HG03571 (cell line): Measurements from ENCODE around the gene CRTC1.
A peak's percentile ranks its signal among the peaks of the same experiment; 100 is the strongest.
"Not testable (repeated sequence)": the region's sequence is repeated elsewhere in the genome, so short reads cannot be mapped to it uniquely, and the experiment has no call there.

Experiments
- ATAC-seq: cut with Tn5 transposase; IDR thresholded peaks from one replicate; pipeline ENCODE4 v1.9.1; 2021; ENCODE audit not compliant: unreplicated experiment

The CRTC1 gene

DNA sequence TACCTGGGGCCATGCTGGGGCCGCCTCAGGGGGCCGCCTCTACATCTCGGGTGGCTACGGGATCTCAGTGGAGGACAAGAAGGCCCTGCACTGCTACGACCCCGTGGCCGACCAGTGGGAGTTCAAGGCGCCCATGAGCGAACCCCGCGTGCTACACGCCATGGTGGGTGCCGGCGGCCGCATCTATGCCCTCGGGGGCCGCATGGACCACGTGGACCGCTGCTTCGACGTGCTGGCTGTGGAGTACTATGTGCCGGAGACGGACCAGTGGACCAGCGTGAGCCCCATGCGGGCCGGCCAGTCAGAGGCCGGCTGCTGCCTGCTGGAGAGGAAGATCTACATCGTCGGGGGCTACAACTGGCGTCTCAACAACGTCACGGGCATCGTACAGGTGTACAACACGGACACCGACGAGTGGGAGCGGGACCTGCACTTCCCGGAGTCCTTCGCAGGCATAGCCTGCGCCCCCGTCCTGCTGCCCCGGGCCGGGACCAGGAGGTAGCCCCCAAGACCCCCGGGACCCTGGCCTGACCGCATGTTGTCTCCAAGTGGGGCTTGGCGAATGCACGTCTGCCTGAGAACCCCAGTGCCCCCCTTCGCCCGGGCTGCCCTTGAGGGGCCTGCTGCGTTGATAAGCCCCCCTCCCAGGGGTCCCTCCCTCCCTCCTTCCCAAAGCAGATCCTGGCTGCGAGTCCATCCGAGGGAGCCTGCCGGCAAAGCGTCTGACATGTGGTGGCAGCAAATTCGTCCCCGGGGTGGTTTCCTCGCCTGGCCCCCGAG is 14.5 kb upstream of the CRTC1 start:
- no peak for ATAC-seq

- ATAC-seq: no peak
Observed at GRCh38 chr19:18669524-18669817, 14.0 kb upstream of the CRTC1 start.

- no peak for ATAC-seq
Observed at GRCh38 chr19:18669883-18670282, 13.6 kb upstream of the CRTC1 start.

GRCh38 chr19:18670312-18670711 is 13.2 kb upstream of the CRTC1 start:
- no peak for ATAC-seq

GRCh38 chr19:18671303-18672043 is 12.0 kb upstream of the CRTC1 start:
- ATAC-seq: no peak

DNA sequence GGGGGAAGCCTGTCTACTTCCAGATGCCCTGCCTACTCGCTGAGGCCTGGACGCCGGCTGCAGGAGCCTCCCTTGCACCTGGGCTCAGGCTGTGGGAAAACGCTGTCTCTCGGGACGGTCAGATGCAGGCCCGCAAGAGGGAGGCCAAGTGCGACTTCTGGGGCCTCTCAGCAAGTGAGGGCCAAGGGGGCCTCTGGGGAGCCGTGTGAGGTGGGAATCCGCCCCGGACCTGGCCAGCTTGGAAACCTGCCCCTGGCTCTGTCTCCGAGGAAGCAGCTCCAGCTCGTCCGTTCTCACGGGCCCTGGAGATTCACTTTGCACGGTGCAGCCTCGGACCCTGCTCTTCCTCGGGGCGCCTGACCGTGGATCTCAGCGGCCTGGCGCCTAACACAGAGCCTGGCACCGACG is 11.4 kb upstream of the CRTC1 start:
- ATAC-seq: no peak

GRCh38 chr19:18672606-18673337 is 10.7 kb upstream of the CRTC1 start:
- no peak for ATAC-seq

- no peak for ATAC-seq
Observed at GRCh38 chr19:18674616-18675015, 8.9 kb upstream of the CRTC1 start.

GRCh38 chr19:18675779-18676178 is 7.7 kb upstream of the CRTC1 start:
- ATAC-seq: no peak

DNA sequence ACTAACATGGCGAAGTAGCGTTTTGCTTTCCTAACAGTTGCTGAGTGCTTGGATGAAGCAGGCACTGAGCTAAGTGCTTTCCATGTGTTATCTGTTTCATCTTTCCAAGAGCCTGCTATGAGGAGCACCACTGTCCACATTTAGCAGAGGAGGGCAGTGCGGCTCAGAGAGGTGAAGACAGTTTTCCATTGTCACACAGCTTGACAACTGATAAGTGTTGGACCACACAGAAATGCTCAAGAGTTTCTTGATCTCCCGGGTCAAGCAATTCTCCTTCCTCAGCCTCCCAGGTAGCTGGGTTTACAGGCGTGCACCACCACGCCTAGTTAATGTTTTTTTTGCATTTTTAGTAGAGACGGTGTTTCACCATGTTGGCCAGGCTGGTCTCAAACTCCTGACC is 6.8 kb upstream of the CRTC1 start:
- no peak for ATAC-seq

DNA sequence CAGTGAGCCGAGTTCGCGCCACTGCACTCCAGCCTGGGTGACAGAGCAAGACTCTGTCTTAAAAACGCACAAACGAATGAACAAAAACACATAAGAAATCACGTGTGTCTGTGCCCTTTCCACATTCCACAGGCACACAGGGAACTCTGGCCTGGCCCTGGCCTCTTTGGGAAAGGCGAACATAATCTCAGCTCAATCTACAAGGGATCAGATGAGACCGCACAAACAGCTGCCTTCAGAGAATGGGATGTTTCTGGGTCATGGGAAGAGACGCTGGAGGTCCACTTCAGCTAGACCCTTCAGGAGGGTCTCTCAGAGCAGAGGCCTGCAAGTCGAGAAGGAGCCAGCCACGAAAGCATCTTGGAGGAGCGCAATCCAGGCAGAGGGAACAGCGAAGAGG is 6.3 kb upstream of the CRTC1 start:
- ATAC-seq: no peak

GRCh38 chr19:18680148-18680547 is 3.3 kb upstream of the CRTC1 start:
- not testable (repeated sequence) for ATAC-seq

DNA sequence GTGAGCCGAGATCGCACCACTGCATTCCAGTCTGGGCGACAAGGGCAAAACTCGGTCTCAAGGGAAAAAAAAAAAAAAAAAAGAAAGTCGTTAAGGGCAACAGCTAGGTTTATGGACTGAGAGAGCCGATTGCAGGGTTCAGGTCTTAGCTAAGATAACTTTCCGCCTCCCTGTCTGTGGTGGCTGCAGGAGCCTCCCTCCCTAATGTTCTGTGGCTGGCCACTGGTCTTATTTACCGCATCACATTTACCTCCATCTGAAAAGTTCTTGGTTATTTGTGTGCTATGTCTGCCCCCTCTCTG is 722 bp upstream of the CRTC1 start:
- ATAC-seq: no peak

DNA sequence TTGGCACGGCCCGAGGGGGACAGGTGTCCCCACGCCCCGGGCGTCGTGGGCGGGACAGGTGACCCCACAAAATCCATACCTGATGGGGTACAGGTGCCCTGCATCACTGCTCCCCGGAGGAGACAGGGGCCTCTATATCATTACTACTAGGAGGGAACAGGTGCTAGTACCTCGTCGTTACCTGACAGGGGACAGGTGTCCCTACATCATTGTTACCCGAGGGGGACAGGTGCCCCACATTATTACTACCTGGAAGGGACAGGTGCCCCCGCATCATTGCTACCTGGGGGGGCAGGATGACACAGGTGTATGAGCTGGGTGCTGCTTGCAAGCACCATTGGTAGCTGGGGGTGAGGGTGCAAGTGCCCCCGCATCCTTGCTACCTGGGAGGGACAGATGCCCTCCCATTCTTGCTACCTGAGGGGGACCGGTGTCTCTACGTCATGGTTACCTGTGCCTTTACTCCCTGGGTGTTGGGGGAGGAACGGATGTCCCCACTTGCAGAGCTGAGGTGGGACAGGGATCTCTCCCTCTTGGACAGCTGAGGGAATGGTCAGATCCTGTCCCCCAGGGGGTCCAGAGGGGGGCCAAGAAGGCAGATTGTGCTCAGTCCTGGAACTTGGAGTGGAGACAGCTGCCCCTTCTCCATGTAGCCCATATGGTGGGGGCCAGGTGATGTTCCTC is 620 bp downstream of the CRTC1 start:
- ATAC-seq: peak; percentile 5

- ATAC-seq: no peak
Observed at GRCh38 chr19:18684642-18684993, 1.1 kb downstream of the CRTC1 start.

DNA sequence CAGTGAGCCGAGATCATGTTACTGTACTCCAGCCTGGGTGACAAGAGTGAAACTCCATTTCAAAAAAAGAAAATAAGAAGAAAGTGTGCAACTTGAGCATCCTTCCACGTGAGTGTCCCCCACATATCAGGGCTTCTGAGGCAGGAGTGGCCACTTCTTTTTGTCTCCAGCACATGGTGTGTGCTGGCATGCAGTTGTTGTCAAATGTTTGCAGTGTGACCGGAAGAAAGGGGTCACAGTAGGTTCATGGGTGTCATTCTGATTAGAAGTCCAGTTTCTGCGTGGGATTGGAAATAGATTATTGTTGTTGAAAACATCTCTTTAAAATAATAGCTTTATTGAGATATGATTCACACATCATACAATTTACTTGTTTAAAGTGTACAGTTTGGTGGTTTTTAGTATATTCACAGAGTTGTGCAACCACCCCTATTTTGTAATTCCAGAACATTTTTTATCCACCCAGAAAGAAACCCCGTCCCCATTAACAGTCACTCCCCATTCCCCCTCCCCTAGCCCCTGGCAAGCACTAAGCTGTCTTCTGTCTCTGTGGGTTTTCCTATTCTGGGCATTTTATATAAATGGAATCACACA is 2.2 kb downstream of the CRTC1 start:
- no peak for ATAC-seq

- ATAC-seq: no peak
Observed at GRCh38 chr19:18687740-18688465, 4.4 kb downstream of the CRTC1 start.

GRCh38 chr19:18696023-18696422 is 12.5 kb downstream of the CRTC1 start:
- ATAC-seq: no peak

DNA sequence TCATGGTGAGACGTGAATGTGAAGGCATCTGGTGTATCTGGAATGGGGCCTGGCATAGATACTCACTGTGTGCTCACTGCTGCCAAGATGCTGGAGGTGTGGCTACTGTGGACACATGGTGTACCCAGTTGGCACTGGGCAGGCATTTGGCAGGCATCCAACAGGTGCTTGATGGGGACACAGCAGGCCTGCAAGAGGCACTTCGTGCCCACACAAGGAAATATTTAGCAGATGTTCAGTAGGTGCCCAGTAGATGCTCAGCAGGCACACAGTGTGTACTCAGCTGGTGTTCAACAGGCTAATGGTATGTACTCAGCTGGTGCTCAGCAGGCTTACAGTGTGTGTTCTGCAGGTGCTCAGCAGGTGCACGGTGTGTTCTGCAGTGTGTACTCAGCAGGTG is 14.2 kb downstream of the CRTC1 start:
- ATAC-seq: no peak

DNA sequence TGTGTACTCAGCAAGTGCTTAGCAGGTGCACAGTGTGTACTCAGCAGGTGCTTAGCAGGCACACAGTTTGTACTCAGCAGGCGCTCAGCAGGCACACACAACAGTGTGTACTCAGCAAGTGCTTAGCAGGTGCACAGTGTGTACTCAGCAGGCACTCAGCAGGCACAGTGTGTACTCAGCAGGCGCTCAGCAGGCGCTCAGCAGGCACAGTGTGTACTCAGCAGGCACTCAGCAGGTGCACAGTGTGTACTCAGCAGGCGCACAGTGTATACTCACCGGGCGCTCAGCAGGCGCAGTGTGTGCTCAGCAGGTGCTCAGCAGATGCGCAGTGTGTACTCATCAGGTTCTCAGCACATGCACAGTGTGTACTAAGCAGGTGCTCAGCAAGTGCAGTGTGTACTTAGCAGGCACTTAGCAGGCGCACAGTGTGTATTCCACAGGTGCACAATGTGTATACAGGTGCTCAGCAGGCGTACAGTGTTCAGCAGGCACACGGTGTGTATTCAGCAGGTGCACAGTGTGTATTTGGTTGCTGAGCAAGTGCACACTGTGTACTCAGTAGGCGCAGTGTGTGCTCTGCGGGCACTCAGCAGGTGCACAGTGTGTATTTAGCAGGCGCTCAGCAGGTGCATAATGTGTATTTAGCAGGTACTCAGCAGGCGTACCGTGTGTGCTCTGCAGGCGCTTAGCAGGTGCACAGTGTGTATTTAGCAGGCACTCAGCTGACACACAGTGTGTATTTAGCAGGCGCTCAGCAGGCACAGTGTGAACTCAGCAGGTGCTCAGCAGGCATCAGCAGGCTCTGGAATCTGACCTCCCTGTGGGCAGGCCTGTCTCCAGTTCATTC is 15.1 kb downstream of the CRTC1 start:
- ATAC-seq: no peak
